HFFc6 (cell line): ENCODE results near the gene KCNAB3. TPM values are rescaled to one million over a fixed set of nuclear protein-coding genes. Genes with fewer than 3 reads are reported as not detected.

Source experiments
- DNase-seq: peaks from one replicate; pipeline ENCODE4 v3.0.0-alpha.2; 2018
- H3K27ac Mint-ChIP-seq: 2 replicates; pipeline ENCODE4 v1.8.0; 2020; ENCODE audit warnings: mild to moderate bottlenecking, mixed read lengths
- H3K27me3 Mint-ChIP-seq: 2 replicates; pipeline ENCODE4 v1.8.0; 2021; ENCODE audit warnings: mild to moderate bottlenecking, moderate library complexity, mixed read lengths; ENCODE audit not compliant: insufficient read depth
- H3K36me3 Mint-ChIP-seq: 2 replicates; pipeline ENCODE4 v1.8.0; 2021; ENCODE audit warnings: low read depth, mixed read lengths
- H3K4me1 Mint-ChIP-seq: 2 replicates; pipeline ENCODE4 v1.8.0; 2020; ENCODE audit warnings: low read depth, mixed read lengths
- H3K4me3 Mint-ChIP-seq: 2 replicates; pipeline ENCODE4 v1.8.0; 2020; ENCODE audit warnings: mild to moderate bottlenecking, moderate library complexity, mixed read lengths
- H3K9me3 Mint-ChIP-seq: 2 replicates; pipeline ENCODE4 v1.8.0; 2020; ENCODE audit warnings: mild to moderate bottlenecking, mixed read lengths
- total RNA-seq, 6 experiments: library from RNA; stranded (reverse); fragmentation: NEBNext Ultra II Directional; extraction: Animal tissue kit (Norgen Biotek cat#: 25700); gene quantifications; 2 replicates in 1 of 6; 3 replicates in 5 of 6; pipeline ENCODE4 v1.2.3, GENCODE V29; 2021
- TF ChIP-seq, protein P1 (sequence below): fragments of 200-600 bp; sonication (generic); IDR thresholded peaks from 2 replicates; pipeline ENCODE4 v1.5.0; 2021; ENCODE audit warnings: antibody characterized with exemption, mild to moderate bottlenecking

KCNAB3 gene
- total RNA-seq, 6 experiments from 2014 or later = 1.5 to 3.0 (median 2.3) TPM

DNA sequence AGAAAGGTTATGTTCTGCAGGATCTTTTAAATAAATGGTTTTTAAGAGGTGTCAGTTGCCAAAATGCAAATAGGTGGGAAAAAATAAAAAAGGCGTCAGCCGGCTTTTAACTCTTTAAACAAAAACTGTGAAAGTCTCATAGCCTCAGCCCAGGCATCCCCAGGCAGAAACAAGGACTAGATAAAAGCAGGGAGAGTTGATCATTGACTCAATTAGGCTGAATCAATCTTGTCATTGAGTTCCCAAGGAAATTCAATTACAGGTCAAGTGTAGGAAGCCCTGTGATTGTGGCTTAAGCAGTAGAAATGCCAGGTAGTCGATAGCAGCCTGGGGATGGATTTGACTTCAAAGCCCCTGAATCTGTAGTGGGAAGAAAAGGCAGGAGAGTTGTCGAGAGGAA is 42.0 kb upstream of the KCNAB3 start:
- Mint-ChIP-seq H3K27ac (no peak overlapping the region), H3K27me3 (peaks cover 15% of the 10 kb centered on the region), H3K4me3 (no peak overlapping the region)

DNA sequence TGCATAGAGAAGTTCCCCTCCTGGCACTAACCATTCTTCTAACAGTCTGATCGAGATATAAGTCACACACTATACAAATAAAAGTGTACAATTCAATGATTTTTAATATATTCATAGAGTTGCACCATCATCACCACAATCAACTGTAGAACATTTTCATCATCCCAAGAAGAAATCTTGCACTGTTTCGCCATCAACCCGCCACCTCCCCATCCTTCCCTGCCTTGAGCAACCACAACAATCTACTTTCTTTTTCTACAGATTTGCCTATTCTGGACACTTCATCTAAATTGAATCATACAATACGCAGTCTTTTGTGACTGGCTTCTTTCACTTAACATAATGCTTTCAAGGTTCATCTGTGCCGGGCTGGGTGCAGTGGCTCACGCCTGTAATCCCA is 39.8 kb upstream of the KCNAB3 start:
- Mint-ChIP-seq H3K27me3 (peaks cover 11% of the 10 kb centered on the region), H3K4me3 (no peak overlapping the region), H3K36me3 (peaks cover 4% of the 10 kb centered on the region), H3K4me1 (no peaks in the 10 kb centered on the region), H3K9me3 (peaks cover 4% of the 10 kb centered on the region), H3K27ac (no peak overlapping the region)
- DNase-seq = no peak
- TF ChIP-seq, protein P1, sequence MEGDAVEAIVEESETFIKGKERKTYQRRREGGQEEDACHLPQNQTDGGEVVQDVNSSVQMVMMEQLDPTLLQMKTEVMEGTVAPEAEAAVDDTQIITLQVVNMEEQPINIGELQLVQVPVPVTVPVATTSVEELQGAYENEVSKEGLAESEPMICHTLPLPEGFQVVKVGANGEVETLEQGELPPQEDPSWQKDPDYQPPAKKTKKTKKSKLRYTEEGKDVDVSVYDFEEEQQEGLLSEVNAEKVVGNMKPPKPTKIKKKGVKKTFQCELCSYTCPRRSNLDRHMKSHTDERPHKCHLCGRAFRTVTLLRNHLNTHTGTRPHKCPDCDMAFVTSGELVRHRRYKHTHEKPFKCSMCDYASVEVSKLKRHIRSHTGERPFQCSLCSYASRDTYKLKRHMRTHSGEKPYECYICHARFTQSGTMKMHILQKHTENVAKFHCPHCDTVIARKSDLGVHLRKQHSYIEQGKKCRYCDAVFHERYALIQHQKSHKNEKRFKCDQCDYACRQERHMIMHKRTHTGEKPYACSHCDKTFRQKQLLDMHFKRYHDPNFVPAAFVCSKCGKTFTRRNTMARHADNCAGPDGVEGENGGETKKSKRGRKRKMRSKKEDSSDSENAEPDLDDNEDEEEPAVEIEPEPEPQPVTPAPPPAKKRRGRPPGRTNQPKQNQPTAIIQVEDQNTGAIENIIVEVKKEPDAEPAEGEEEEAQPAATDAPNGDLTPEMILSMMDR = no peak

More for the DNA sequence above, 42.0 kb upstream of the KCNAB3 start:
- Mint-ChIP-seq H3K36me3 (peaks cover 12% of the 10 kb centered on the region), H3K4me1 (no peaks in the 10 kb centered on the region), H3K9me3 (peaks cover 17% of the 10 kb centered on the region)
- no peak for DNase-seq
- TF ChIP-seq, protein P1 = no peak

DNA sequence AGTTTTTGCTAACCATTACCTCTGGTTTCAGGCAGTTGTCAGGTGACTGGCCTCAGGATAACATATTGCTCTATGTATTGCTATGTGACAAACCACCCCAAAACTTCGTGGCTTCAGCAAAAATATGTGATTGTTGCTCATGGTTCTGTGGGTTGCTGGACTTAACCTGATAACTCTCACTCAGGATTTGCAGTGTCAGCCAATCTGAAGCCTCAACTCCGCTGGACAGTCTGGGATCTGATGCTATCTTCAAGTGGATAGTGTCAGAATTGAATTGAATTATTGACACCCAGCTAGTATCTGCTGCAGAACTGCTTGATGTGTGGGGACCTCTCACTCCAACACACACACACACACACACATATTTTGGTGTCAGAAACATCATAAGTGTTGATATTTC is 38.1 kb upstream of the KCNAB3 start:
- Mint-ChIP-seq H3K27ac (no peak overlapping the region), H3K36me3 (no peaks in the 10 kb centered on the region), H3K27me3 (peaks cover 9% of the 10 kb centered on the region), H3K4me1 (no peaks in the 10 kb centered on the region), H3K9me3 (no peaks in the 10 kb centered on the region), H3K4me3 (no peak overlapping the region)
- TF ChIP-seq, protein P1 = no peak
- DNase-seq = no peak

DNA sequence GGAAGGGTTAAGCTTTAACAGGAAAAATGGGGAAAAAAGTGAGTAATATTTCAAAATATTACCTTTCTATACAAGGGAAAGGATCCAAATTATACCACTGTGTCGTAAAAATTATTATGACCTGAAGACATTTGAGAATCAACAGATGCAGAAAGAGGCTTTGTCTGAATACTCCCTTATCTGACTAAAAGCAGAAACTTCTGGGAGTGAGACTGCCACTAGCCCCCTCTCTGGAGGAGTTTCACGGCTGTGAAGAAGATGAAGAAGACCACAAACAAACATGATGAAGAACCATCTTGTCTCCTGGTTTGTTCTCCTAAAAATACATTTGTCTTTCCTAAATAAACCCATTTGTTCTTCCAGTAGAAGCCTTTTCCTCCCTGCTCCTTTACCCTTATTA is 31.8 kb upstream of the KCNAB3 start:
- Mint-ChIP-seq H3K36me3 (no peaks in the 10 kb centered on the region), H3K27me3 (peaks cover 2% of the 10 kb centered on the region; the same call in 1 of the 2 replicates), H3K9me3 (no peaks in the 10 kb centered on the region), H3K4me1 (no peaks in the 10 kb centered on the region), H3K27ac (no peak overlapping the region), H3K4me3 (no peak overlapping the region)
- DNase-seq = no peak
- TF ChIP-seq, protein P1 = no peak

DNA sequence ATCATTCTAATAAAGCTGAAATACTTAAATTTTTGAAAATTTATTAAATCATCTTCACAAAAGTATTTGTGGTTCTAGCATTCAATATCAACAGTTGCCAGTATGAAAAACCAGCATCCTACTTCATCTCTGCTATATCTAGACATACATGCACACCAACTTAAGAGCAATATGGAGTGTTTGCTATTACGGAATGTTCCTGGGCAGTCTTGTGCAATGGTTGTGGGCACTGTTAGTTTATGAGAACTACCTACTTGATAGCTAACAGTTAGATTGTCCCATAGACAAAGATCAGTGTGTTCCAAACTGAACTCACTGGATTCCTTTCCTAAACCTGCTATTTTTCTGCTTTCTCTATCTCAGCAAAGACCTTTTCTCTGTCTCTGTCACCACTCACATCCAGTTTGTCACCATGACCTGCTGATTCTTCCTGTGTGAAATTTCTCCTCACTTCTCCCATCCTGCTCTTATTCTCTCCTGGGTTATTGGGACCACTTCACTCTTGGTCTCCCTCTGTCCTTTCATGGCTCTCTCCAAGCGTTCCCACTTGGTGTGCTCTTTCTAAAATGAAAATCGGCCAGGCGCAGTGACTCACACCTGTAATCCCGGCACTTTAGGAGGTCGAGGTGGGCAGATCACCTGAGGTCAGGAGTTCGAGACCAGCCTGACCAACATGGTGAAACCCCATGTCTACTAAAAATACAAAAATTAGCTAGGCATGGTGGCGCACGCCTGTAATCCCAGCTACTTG is 30.0 kb upstream of the KCNAB3 start:
- DNase-seq = no peak
- Mint-ChIP-seq H3K4me3 (no peak overlapping the region), H3K27me3 (peaks cover 2% of the 10 kb centered on the region; the same call in 1 of the 2 replicates), H3K4me1 (no peaks in the 10 kb centered on the region), H3K36me3 (no peaks in the 10 kb centered on the region), H3K9me3 (no peaks in the 10 kb centered on the region), H3K27ac (no peak overlapping the region)
- TF ChIP-seq, protein P1 = no peak
